Keratinocyte (primary cell): ENCODE data around the gene DOCK1. TPM values are rescaled to one million over a fixed set of nuclear protein-coding genes. Genes with fewer than 3 reads are reported as not detected.

Experiments used
- DNase-seq: peaks from one replicate; pipeline ENCODE4 v3.0.0-alpha.2; 2011; ENCODE audit warnings: low read depth, missing footprints, low spot score
- FAIRE-seq: peaks from 2 replicates; lab custom pipeline; 2011; peaks lifted over from hg19 to GRCh38; lab: Jason Lieb, UNC
- H2AFZ ChIP-seq: 2 replicates; pipeline ENCODE4 v1.6.0; 2012; ENCODE audit warnings: low read length, control low read depth, inconsistent platforms; ENCODE audit not compliant: control insufficient read depth
- H3K27ac ChIP-seq: 2 replicates; pipeline ENCODE4 v1.5.1; 2011; ENCODE audit warnings: low read length; ENCODE audit not compliant: control insufficient read depth, insufficient read depth
- H3K27me3 ChIP-seq: 3 replicates; pipeline ENCODE4 v1.6.0; 2011; ENCODE audit warnings: low read length; ENCODE audit not compliant: control insufficient read depth, insufficient read depth; ENCODE audit errors: extremely low read depth
- H3K36me3 ChIP-seq, 2 experiments: 2 replicates in 1 of 2; 3 replicates in 1 of 2; pipeline ENCODE4 v1.5.1; 2011; ENCODE audit warnings: low read length in 2 of 2, mild to moderate bottlenecking in 1 of 2; ENCODE audit not compliant: control insufficient read depth in 2 of 2, insufficient read depth in 2 of 2; ENCODE audit errors: extremely low read depth in 1 of 2
- H3K4me1 ChIP-seq: 3 replicates; pipeline ENCODE4 v1.5.1; 2011; ENCODE audit warnings: low read length; ENCODE audit not compliant: control insufficient read depth, insufficient read depth; ENCODE audit errors: extremely low read depth
- H3K4me2 ChIP-seq: 3 replicates; pipeline ENCODE4 v1.6.0; 2011; ENCODE audit warnings: low read depth, low read length; ENCODE audit not compliant: control insufficient read depth, insufficient read depth; ENCODE audit errors: extremely low read depth
- H3K4me3 ChIP-seq, 3 experiments: fragments of 200-600 bp in 1 of 3; sonication (generic) in 1 of 3; 2 replicates in 2 of 3; 3 replicates in 1 of 3; pipeline ENCODE4 v1.5.1; 2011 to 2016; ENCODE audit warnings: low read length in 3 of 3, mild to moderate bottlenecking in 3 of 3, control low read depth in 2 of 3, inconsistent platforms in 1 of 3, low read depth in 1 of 3, mixed read lengths in 1 of 3, mixed run types in 1 of 3, moderate library complexity in 1 of 3; ENCODE audit not compliant: control insufficient read depth in 2 of 3, insufficient read depth in 2 of 3; ENCODE audit errors: extremely low read depth in 1 of 3
- H3K79me2 ChIP-seq: 2 replicates; pipeline ENCODE4 v1.6.0; 2012; ENCODE audit warnings: low read length; ENCODE audit not compliant: control insufficient read depth, insufficient read depth
- H3K9ac ChIP-seq: 3 replicates; pipeline ENCODE4 v1.6.0; 2011; ENCODE audit warnings: low read length; ENCODE audit not compliant: control insufficient read depth, insufficient read depth; ENCODE audit errors: extremely low read depth
- H3K9me1 ChIP-seq: 3 replicates; pipeline ENCODE4 v1.6.0; 2011; ENCODE audit warnings: low read length; ENCODE audit not compliant: control insufficient read depth, insufficient read depth; ENCODE audit errors: extremely low read depth
- H3K9me3 ChIP-seq: 2 replicates; pipeline ENCODE4 v1.5.1; 2012; ENCODE audit warnings: low read depth, low read length; ENCODE audit not compliant: control insufficient read depth
- H4K20me1 ChIP-seq: 3 replicates; pipeline ENCODE4 v1.6.0; 2011; ENCODE audit warnings: low read length; ENCODE audit not compliant: control insufficient read depth, insufficient read depth; ENCODE audit errors: extremely low read depth
- CTCF ChIP-seq, 3 experiments: IDR thresholded peaks in 1 of 3; conservative IDR thresholded peaks in 1 of 3; optimal IDR thresholded peaks in 1 of 3; 2 replicates in 2 of 3; 3 replicates in 1 of 3; pipeline versions ENCODE3 to v1.5.1; 2011; ENCODE audit warnings: low read length in 3 of 3, mild to moderate bottlenecking in 3 of 3, moderate library complexity in 2 of 3, control low read depth in 1 of 3, inconsistent platforms in 1 of 3; ENCODE audit not compliant: insufficient read depth in 2 of 3; ENCODE audit errors: extremely low read depth in 1 of 3
- EZH2 ChIP-seq: IDR thresholded peaks from one replicate; pipeline ENCODE4 v1.6.1; 2012; ENCODE audit warnings: inconsistent platforms, mild to moderate bottlenecking, low read length, moderate library complexity
- dilution Hi-C: fragments of 300-500 bp; cut with MboI; formaldehyde crosslinking; loops from one replicate; pipeline ENCODE4 v1.7.0; 2020; ENCODE audit warnings: low sequenced_read_pairs; ENCODE audit not compliant: extremely low pct_ligation_motif_present
- polyA plus RNA-seq, 5 experiments: library from polyadenylated mRNA; depleted of rRNA in 3 of 5; stranded (reverse) in 3 of 5; stranded (forward) in 1 of 5; unstranded in 1 of 5; fragments of >200 nt; gene quantifications; 1 replicate in 1 of 5; 2 replicates in 3 of 5; 3 replicates in 1 of 5; pipeline versions ENCODE4 v1.2.1 to v1.2.3, GENCODE V29; 2011 to 2012; ENCODE audit warnings: missing spikeins in 2 of 5, low read depth in 1 of 5, low replicate concordance in 1 of 5

DOCK1 gene
- polyA plus RNA-seq, 1 donor (not counting 4 experiments of a cell fraction or from before 2014, with no cell fraction given), result 15.7 TPM

- H3K4me2 ChIP-seq, result no peak overlapping the region
- TF ChIP-seq EZH2, result no peak
- H3K4me3 ChIP-seq, result no peak overlapping the region
- H3K27ac ChIP-seq, result no peak overlapping the region
- peaks cover 4 to 6% of the 10 kb centered on the region in 2 experiments for H3K36me3 ChIP-seq
- H3K9me3 ChIP-seq, result no peaks in the 10 kb centered on the region
- no peaks in the 10 kb centered on the region for H3K79me2 ChIP-seq
- H3K4me1 ChIP-seq, result peaks cover 12% of the 10 kb centered on the region
- no peaks in the 10 kb centered on the region for H4K20me1 ChIP-seq
- H3K9ac ChIP-seq, result no peak overlapping the region
- H3K9me1 ChIP-seq, result no peaks in the 10 kb centered on the region
- FAIRE-seq (no peak), DNase-seq (no peak)
- dilution Hi-C loops, result no loop called here
- no peak overlapping the region for H2AFZ ChIP-seq
- no peaks in the 10 kb centered on the region for H3K27me3 ChIP-seq
These were observed 254.5 kb downstream of the DOCK1 start for GRCh38 chr10:127159648-127160245.

- DNase-seq, result no peak
- no peak for FAIRE-seq
- no peaks in the 10 kb centered on the region for H3K79me2 ChIP-seq
- TF ChIP-seq EZH2 (no peak), CTCF (optimal IDR thresholded peaks at IDR 0.05 in 1 of 3, IDR thresholded peaks at IDR 0.05 in 1 of 3, conservative IDR thresholded peaks at IDR 0.05 in 1 of 3; ENCODE audit: extremely low read depth in 1 of 3, insufficient read depth in 2 of 3, low read length in 3 of 3) (no peak)
- H3K27ac ChIP-seq, result no peak overlapping the region
- H3K27me3 ChIP-seq, result no peaks in the 10 kb centered on the region
- dilution Hi-C loops, result no loop called here
- no peaks in the 10 kb centered on the region for H3K9me1 ChIP-seq
- H3K4me3 ChIP-seq, result no peak overlapping the region
- H3K4me2 ChIP-seq, result no peak overlapping the region
- H3K9ac ChIP-seq, result no peak overlapping the region
- no peak overlapping the region for H2AFZ ChIP-seq
- peaks cover 12% of the 10 kb centered on the region for H3K4me1 ChIP-seq
- no peaks in the 10 kb centered on the region for H4K20me1 ChIP-seq
- H3K36me3 ChIP-seq, result peaks cover 4 to 6% of the 10 kb centered on the region in 2 experiments
- H3K9me3 ChIP-seq, result no peaks in the 10 kb centered on the region
These were observed 256.3 kb downstream of the DOCK1 start for GRCh38 chr10:127161482-127161881.

GRCh38 chr10:127162841-127163240 is 257.6 kb downstream of the DOCK1 start:
- peaks cover 12% of the 10 kb centered on the region for H3K4me1 ChIP-seq
- H3K36me3 ChIP-seq, result peaks cover 4 to 6% of the 10 kb centered on the region in 2 experiments
- H4K20me1 ChIP-seq, result no peaks in the 10 kb centered on the region
- H3K4me3 ChIP-seq, result no peak overlapping the region
- H3K4me2 ChIP-seq, result no peak overlapping the region
- no peak overlapping the region for H3K9ac ChIP-seq
- no peaks in the 10 kb centered on the region for H3K9me3 ChIP-seq
- no peak overlapping the region for H2AFZ ChIP-seq
- no peak for TF ChIP-seq CTCF (optimal IDR thresholded peaks at IDR 0.05 in 1 of 3, IDR thresholded peaks at IDR 0.05 in 1 of 3, conservative IDR thresholded peaks at IDR 0.05 in 1 of 3; ENCODE audit: extremely low read depth in 1 of 3, insufficient read depth in 2 of 3, low read length in 3 of 3)
- no peak for TF ChIP-seq EZH2
- no peak overlapping the region for H3K27ac ChIP-seq
- no peaks in the 10 kb centered on the region for H3K27me3 ChIP-seq
- H3K79me2 ChIP-seq, result no peaks in the 10 kb centered on the region
- no peak for DNase-seq
- no peak for FAIRE-seq
- no peaks in the 10 kb centered on the region for H3K9me1 ChIP-seq
- dilution Hi-C loops, result no loop called here
